K562 (cell line): ENCODE results near the gene HSBP1L1. TPM values are rescaled to one million over a fixed set of nuclear protein-coding genes. Genes with fewer than 3 reads are reported as not detected.

Experiments used
- ATAC-seq: fragments of 200-7000 bp; cut with Tn5 transposase; 3 replicates; pipeline ENCODE4 v1.9.1; 2020; ENCODE audit warnings: moderate library complexity
- BruUV-seq: library from RNA; stranded (reverse); fragments of 400-500 nt; replicated peaks from 2 replicates; lab custom pipeline; 2021; lab: Mats Ljungman, UMichigan
- CTCF ChIA-PET: fragments of 300-600 bp; formaldehyde crosslinking; extraction: SDS; loops from one replicate; lab custom pipeline; 2021; ENCODE audit warnings: low intra/inter-chr PET ratio; lab: Yijun Ruan, JAX
- POLR2A ChIA-PET: fragments of 300-600, 350-650 bp; sonication (Branson Sonifier 250); formaldehyde crosslinking; extraction: SDS; loops from one replicate; lab custom pipeline; 2021; ENCODE audit warnings: antibody characterized with exemption, inconsistent platforms; lab: Yijun Ruan, JAX
- DNase-seq, 4 experiments: peaks; one replicate each; pipeline versions ENCODE4 v3.0.0 to v3.0.0-alpha.2; 2011 to 2018; ENCODE audit warnings: low spot score in 3 of 4, mixed read lengths in 3 of 4; ENCODE audit errors: extremely low read depth in 1 of 4
- FAIRE-seq: peaks from 2 replicates; lab custom pipeline; 2011; peaks lifted over from hg19 to GRCh38; lab: Jason Lieb, UNC
- H2AFZ ChIP-seq: 2 replicates; pipeline ENCODE4 v1.6.0; 2011; ENCODE audit warnings: low read depth, low read length, control low read depth, inconsistent platforms
- H3K27ac ChIP-seq: fragments of 200-600 bp; 3 replicates; pipeline ENCODE4 v1.8.0; 2011; ENCODE audit warnings: low read depth, mild to moderate bottlenecking, control low read depth, inconsistent platforms, low read length, moderate library complexity, mixed read lengths; ENCODE audit errors: extremely low read depth
- H3K27me3 ChIP-seq, 2 experiments: fragments of 300-600 bp in 1 of 2; 2 replicates in 1 of 2; 3 replicates in 1 of 2; pipeline versions ENCODE4 v1.6.0 to v1.8.0; 2011; ENCODE audit warnings: inconsistent platforms in 2 of 2, low read length in 2 of 2, mild to moderate bottlenecking in 1 of 2, mixed read lengths in 1 of 2, moderate library complexity in 1 of 2; ENCODE audit not compliant: control insufficient read depth in 2 of 2, insufficient read depth in 2 of 2
- H3K36me3 ChIP-seq: fragments of 300-600 bp; 3 replicates; pipeline ENCODE4 v1.8.0; 2011; ENCODE audit warnings: mild to moderate bottlenecking, low read length, inconsistent platforms; ENCODE audit not compliant: control insufficient read depth, insufficient read depth
- H3K4me1 ChIP-seq, 2 experiments: fragments of 200-600 bp in 1 of 2; replicated peaks in 1 of 2; 2 replicates in 1 of 2; 3 replicates in 1 of 2; pipeline versions ENCODE4 v1.5.1 to v1.8.0; 2011; ENCODE audit warnings: inconsistent platforms in 2 of 2, low read length in 2 of 2, mild to moderate bottlenecking in 1 of 2, mixed read lengths in 1 of 2, moderate library complexity in 1 of 2; ENCODE audit not compliant: control insufficient read depth in 2 of 2, insufficient read depth in 2 of 2
- H3K4me2 ChIP-seq: 2 replicates; pipeline ENCODE4 v1.6.1; 2011; ENCODE audit warnings: low read length, control low read depth, inconsistent platforms, mixed read lengths; ENCODE audit not compliant: insufficient read depth
- H3K4me3 ChIP-seq: fragments of 200-600 bp; sonication (generic), shearing (Covaris generic); 2 replicates; pipeline ENCODE4 v1.5.1; 2016; ENCODE audit warnings: control low read depth, inconsistent platforms
- H3K79me2 ChIP-seq: fragments of 200-600 bp; 3 replicates; pipeline ENCODE4 v1.8.0; 2011; ENCODE audit warnings: low read length, inconsistent platforms; ENCODE audit not compliant: control insufficient read depth, insufficient read depth
- H3K9ac ChIP-seq, 2 experiments: 2 replicates each; pipeline versions ENCODE4 v1.6.0 to v1.6.1; 2011; ENCODE audit warnings: low read depth in 2 of 2, low read length in 2 of 2, control low read depth in 1 of 2, inconsistent platforms in 1 of 2, mild to moderate bottlenecking in 1 of 2, mixed read lengths in 1 of 2; ENCODE audit not compliant: insufficient read depth in 1 of 2
- H3K9me1 ChIP-seq: one replicate; pipeline ENCODE4 v1.6.0; 2011; ENCODE audit warnings: inconsistent platforms, mild to moderate bottlenecking, low read length, moderate library complexity; ENCODE audit not compliant: control insufficient read depth, insufficient read depth
- H3K9me3 ChIP-seq: replicated peaks from 2 replicates; pipeline ENCODE4 v1.5.1; 2011; ENCODE audit warnings: low read depth, low read length, inconsistent platforms; ENCODE audit not compliant: control insufficient read depth, insufficient read depth
- H4K20me1 ChIP-seq: replicated peaks from 2 replicates; pipeline ENCODE4 v1.6.1; 2011; ENCODE audit warnings: low read length, inconsistent platforms, mixed read lengths; ENCODE audit not compliant: control insufficient read depth, insufficient read depth
- BRD9 ChIP-seq: fragments of 450-650 bp; IDR thresholded peaks from 2 replicates; pipeline ENCODE4 v1.6.1; 2018; ENCODE audit warnings: low read depth; ENCODE audit not compliant: partially characterized antibody
- CBFA2T2 ChIP-seq: fragments of 450-650 bp; conservative IDR thresholded peaks from 2 replicates; pipeline ENCODE4 v1.6.1; 2017; ENCODE audit warnings: mild to moderate bottlenecking
- EP400 ChIP-seq: fragments of 450-650 bp; IDR thresholded peaks from 2 replicates; pipeline ENCODE4 v1.6.1; 2017; ENCODE audit warnings: antibody characterized with exemption, mild to moderate bottlenecking, moderate library complexity
- L3MBTL2 ChIP-seq: fragments of 450-650 bp; IDR thresholded peaks from 2 replicates; pipeline ENCODE4 v1.6.1; 2016; ENCODE audit warnings: mild to moderate bottlenecking, moderate library complexity
- LARP7 ChIP-seq: fragments of 450-650 bp; IDR thresholded peaks from 2 replicates; pipeline ENCODE4 v1.6.1; 2016
- POLR2AphosphoS5 ChIP-seq: IDR thresholded peaks from 2 replicates; pipeline ENCODE4 v1.6.1; 2011; ENCODE audit warnings: mild to moderate bottlenecking, low read depth, low read length, moderate library complexity; ENCODE audit not compliant: control insufficient read depth, insufficient read depth
- POLR2H ChIP-seq: IDR thresholded peaks from 2 replicates; pipeline ENCODE4 v1.6.1; 2016; ENCODE audit warnings: missing genetic modification characterization, low read depth, mild to moderate bottlenecking, control low read depth, missing compliant biosample characterization, moderate library complexity
- RFX1 ChIP-seq: fragments of 450-650 bp; IDR thresholded peaks from 2 replicates; pipeline ENCODE4 v1.6.1; 2016; ENCODE audit warnings: mild to moderate bottlenecking, moderate library complexity
- SIRT6 ChIP-seq: IDR thresholded peaks from one replicate; pipeline ENCODE4 v1.6.1; 2012; ENCODE audit warnings: low read depth, mild to moderate bottlenecking, control low read depth, inconsistent platforms, low read length, moderate library complexity
- TARDBP ChIP-seq: fragments of 450-650 bp; IDR thresholded peaks from 2 replicates; pipeline ENCODE4 v1.6.1; 2016
- ZBED1 ChIP-seq: IDR thresholded peaks from 2 replicates; pipeline ENCODE4 v1.6.1; 2014
- ZBTB17 ChIP-seq: fragments of 450-650 bp; formaldehyde crosslinking; IDR thresholded peaks from 2 replicates; pipeline ENCODE4 v1.4.0; 2020; ENCODE audit warnings: mild to moderate bottlenecking
- ZNF316 ChIP-seq: fragments of 450-650 bp; IDR thresholded peaks from 2 replicates; pipeline ENCODE4 v1.6.1; 2016
- WGBS: fragments of 100-300 bp; shearing (Covaris generic); methylation state at CpG from one replicate; pipeline ENCODE4 v1.1.6; 2016; ENCODE audit warnings: low coverage, mixed read lengths; ENCODE audit not compliant: insufficient coverage; ENCODE audit errors: missing lambda C conversion rate; 5-methylcytosine and 5-hydroxymethylcytosine counted together
- in situ Hi-C: fragments of 300-500 bp; cut with MboI; formaldehyde crosslinking; loops from 4 replicates; pipeline ENCODE4 v1.15.0; 2018; ENCODE audit warnings: inconsistent platforms, mixed read lengths
- intact Hi-C: fragments of 100-400 bp; cut with micrococcal nuclease; formaldehyde crosslinking; loops from 2 replicates; pipeline ENCODE4 v1.14.2; 2022
- polyA plus RNA-seq, 8 experiments: library from polyadenylated mRNA; depleted of rRNA in 4 of 8; stranded (reverse) in 5 of 8; unstranded in 3 of 8; fragments of >200 nt; fragmentation: Nextera tagmentation in 2 of 8; fragmentation: Illumina TruSeq in 1 of 8; extraction: Ambion mirVana in 2 of 8; extraction: Trizol in 1 of 8; gene quantifications; 2 replicates each; pipeline versions ENCODE4 v1.2.1 to v1.2.3, GENCODE V29; 2011 to 2014; ENCODE audit warnings: inconsistent platforms in 1 of 8, missing spikeins in 1 of 8
- total RNA-seq, 7 experiments: library from RNA; depleted of rRNA in 6 of 7; stranded (reverse); fragments of >200 nt in 6 of 7; fragmentation: Illumina TruSeq in 2 of 7; extraction: Trizol in 2 of 7; gene quantifications; 2 replicates each; pipeline versions ENCODE4 v1.2.1 to v1.2.3, GENCODE V29; 2011 to 2021; ENCODE audit warnings: low replicate concordance in 1 of 7
- TF ChIP-seq, protein P1 (sequence below): fragments of 250-450 bp; sonication (Bioruptor Pico); IDR thresholded peaks from 2 replicates; pipeline ENCODE4 v1.5.0; 2021
- TF ChIP-seq, protein P2 (sequence below): IDR thresholded peaks from 2 replicates; pipeline ENCODE4 v1.6.1; 2014; ENCODE audit warnings: antibody characterized with exemption
- TF ChIP-seq, protein P3 (sequence below): fragments of 450-650 bp; IDR thresholded peaks from 2 replicates; pipeline ENCODE4 v1.6.1; 2016; ENCODE audit warnings: missing biosample characterization, missing genetic modification characterization
- TF ChIP-seq, protein P4 (sequence below): fragments of 250-450 bp; sonication (Bioruptor Pico); IDR thresholded peaks from 2 replicates; pipeline ENCODE4 v1.4.0; 2020; ENCODE audit warnings: mild to moderate bottlenecking, moderate library complexity, borderline replicate concordance

The HSBP1L1 gene
- total and polyA plus RNA-seq, 9 of the 15 experiments (the other 6 are each of a cell fraction or from before 2014, with no cell fraction given), result 0.24 to 0.36 TPM; not detected in 7

DNA sequence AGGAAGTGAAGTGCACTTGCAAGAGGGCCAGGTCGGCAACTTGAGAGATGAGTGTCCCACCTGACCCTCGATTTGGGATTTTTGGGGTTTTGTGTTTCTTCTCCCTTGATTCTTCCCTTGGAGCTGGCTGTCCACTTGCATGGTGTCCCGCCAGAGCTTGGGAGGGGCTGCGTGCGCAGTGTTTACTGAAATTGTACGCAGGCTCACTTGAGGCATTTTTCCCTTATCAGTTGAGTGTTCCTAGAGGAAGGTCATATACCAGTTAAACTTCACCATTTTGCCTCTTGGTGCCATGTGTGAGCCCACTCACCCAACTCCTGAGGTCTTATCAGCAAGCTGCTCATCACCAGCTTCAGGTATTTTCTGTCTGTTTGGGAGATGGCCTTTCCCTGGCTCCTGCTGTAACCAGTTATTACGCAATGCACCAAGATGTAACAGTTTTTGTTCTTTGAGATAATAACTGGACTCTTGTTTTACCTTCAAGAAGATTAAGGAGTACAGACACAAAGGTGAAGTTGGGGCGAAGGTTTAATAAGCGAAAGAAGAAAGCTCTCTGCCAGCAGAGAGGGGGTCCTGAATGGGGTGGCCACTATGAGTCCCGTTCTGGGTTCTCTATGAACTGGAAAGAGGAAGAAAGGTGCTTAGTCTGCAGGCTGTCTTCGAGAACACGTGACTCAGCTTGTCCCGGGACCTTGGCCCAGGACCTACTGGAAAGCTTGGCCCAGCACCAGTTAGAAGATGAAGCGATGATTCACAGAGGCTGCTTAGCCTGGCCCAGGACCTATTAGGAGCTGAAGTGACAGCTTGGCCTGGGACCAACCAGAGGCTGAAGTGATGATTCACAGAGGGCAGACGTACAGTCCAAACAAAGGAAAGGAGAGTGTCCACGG lies 45.5 kb downstream of the HSBP1L1 start:
- intact Hi-C loops (no loop called here), in situ Hi-C loops (no loop called here)
- no TSS peak for BruUV-seq
- Histone ChIP-seq H3K79me2 (no peaks in the 10 kb centered on the region), H3K4me3 (no peak overlapping the region), H4K20me1 (no peaks in the 10 kb centered on the region), H3K27ac (peak overlapping the region; percentile 65; the same call in 1 of the 3 replicates), H3K27me3 (no peaks in the 10 kb centered on the region), H3K36me3 (no peaks in the 10 kb centered on the region), H3K9me1 (no peaks in the 10 kb centered on the region), H2AFZ (peak overlapping the region; percentile 68), H3K9me3 (no peaks in the 10 kb centered on the region), H3K9ac (no peak overlapping the region), H3K4me1 (peaks cover 8 to 24% of the 10 kb centered on the region in 2 experiments; a peak in 4 of 5 replicates), H3K4me2 (no peak overlapping the region; the same call in 1 of the 2 replicates)
- ChIA-PET POLR2A (no interaction called here), CTCF (no interaction called here)
- DNase-seq (peak in 2 of 4 experiments; percentile 46 to 61), ATAC-seq (peak; percentile 77), FAIRE-seq (peak; percentile 82)
- 52% methylated on average over 16 of the region's 16 CpGs for WGBS
- peak; percentile 84 for TF ChIP-seq L3MBTL2
- TF ChIP-seq ZNF316, result 0 out of 2 replicates have a peak, but pooled peaks have one; percentile 9
- no peak for TF ChIP-seq RFX1
- TF ChIP-seq, protein P1, sequence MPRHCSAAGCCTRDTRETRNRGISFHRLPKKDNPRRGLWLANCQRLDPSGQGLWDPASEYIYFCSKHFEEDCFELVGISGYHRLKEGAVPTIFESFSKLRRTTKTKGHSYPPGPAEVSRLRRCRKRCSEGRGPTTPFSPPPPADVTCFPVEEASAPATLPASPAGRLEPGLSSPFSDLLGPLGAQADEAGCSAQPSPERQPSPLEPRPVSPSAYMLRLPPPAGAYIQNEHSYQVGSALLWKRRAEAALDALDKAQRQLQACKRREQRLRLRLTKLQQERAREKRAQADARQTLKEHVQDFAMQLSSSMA (CRISPR knock-in tag), result no peak
- no peak for TF ChIP-seq POLR2H (tag)
- TF ChIP-seq, protein P2, sequence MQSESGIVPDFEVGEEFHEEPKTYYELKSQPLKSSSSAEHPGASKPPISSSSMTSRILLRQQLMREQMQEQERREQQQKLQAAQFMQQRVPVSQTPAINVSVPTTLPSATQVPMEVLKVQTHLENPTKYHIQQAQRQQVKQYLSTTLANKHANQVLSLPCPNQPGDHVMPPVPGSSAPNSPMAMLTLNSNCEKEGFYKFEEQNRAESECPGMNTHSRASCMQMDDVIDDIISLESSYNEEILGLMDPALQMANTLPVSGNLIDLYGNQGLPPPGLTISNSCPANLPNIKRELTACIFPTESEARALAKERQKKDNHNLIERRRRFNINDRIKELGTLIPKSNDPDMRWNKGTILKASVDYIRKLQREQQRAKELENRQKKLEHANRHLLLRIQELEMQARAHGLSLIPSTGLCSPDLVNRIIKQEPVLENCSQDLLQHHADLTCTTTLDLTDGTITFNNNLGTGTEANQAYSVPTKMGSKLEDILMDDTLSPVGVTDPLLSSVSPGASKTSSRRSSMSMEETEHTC, result no peak
- no peak for TF ChIP-seq SIRT6
- TF ChIP-seq CBFA2T2, result 0 out of 2 replicates have a peak, but pooled peaks have one; percentile 15
- TF ChIP-seq, protein P3, sequence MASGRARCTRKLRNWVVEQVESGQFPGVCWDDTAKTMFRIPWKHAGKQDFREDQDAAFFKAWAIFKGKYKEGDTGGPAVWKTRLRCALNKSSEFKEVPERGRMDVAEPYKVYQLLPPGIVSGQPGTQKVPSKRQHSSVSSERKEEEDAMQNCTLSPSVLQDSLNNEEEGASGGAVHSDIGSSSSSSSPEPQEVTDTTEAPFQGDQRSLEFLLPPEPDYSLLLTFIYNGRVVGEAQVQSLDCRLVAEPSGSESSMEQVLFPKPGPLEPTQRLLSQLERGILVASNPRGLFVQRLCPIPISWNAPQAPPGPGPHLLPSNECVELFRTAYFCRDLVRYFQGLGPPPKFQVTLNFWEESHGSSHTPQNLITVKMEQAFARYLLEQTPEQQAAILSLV (tag), result peak; percentile 63; the same call in 1 of the 2 replicates
- TF ChIP-seq EP400, result no peak
- TF ChIP-seq ZBED1, result no peak
- no peak for TF ChIP-seq LARP7
- no peak for TF ChIP-seq BRD9
- peak; percentile 65; the same call in 1 of the 2 replicates for TF ChIP-seq TARDBP
- no peak for TF ChIP-seq POLR2AphosphoS5
- no peak for TF ChIP-seq ZBTB17
- TF ChIP-seq, protein P4, sequence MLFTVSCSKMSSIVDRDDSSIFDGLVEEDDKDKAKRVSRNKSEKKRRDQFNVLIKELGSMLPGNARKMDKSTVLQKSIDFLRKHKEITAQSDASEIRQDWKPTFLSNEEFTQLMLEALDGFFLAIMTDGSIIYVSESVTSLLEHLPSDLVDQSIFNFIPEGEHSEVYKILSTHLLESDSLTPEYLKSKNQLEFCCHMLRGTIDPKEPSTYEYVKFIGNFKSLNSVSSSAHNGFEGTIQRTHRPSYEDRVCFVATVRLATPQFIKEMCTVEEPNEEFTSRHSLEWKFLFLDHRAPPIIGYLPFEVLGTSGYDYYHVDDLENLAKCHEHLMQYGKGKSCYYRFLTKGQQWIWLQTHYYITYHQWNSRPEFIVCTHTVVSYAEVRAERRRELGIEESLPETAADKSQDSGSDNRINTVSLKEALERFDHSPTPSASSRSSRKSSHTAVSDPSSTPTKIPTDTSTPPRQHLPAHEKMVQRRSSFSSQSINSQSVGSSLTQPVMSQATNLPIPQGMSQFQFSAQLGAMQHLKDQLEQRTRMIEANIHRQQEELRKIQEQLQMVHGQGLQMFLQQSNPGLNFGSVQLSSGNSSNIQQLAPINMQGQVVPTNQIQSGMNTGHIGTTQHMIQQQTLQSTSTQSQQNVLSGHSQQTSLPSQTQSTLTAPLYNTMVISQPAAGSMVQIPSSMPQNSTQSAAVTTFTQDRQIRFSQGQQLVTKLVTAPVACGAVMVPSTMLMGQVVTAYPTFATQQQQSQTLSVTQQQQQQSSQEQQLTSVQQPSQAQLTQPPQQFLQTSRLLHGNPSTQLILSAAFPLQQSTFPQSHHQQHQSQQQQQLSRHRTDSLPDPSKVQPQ (CRISPR knock-in tag), result no peak
